Body of pancreas (tissue), 4 donors: ENCODE measurements around the gene RASL10B. TPM values are rescaled to one million over a fixed set of nuclear protein-coding genes. Genes with fewer than 3 reads are reported as not detected.
A peak's percentile ranks its signal among the peaks of the same experiment; 100 is the strongest.

Source experiments
- ATAC-seq: fragments of 150-250 bp; one replicate; pipeline ENCODE4 v1.9.1; 2016
- DNase-seq, 4 donors: peaks; one replicate each; pipeline ENCODE4 v3.0.0-alpha.2; 2019
- H3K27ac ChIP-seq, 4 donors: fragments of 200-600 bp; sonication (generic); 1 replicate in 3 of 4; 2 replicates in 1 of 4; pipeline versions ENCODE4 v1.5.1 to v1.6.1; 2016 to 2019; ENCODE audit warnings: mild to moderate bottlenecking in 1 of 4, mixed read lengths in 1 of 4, moderate library complexity in 1 of 4
- H3K27me3 ChIP-seq, 2 donors: fragments of 200-600 bp; sonication (generic); one replicate each; pipeline ENCODE4 v1.6.0; 2016; ENCODE audit warnings: mild to moderate bottlenecking in 1 of 2
- H3K36me3 ChIP-seq, 2 donors: fragments of 200-600 bp; sonication (generic); replicated peaks in 1 of 2; 2 replicates each; pipeline ENCODE4 v1.5.1; 2016; ENCODE audit warnings: low read depth in 2 of 2; ENCODE audit not compliant: insufficient read depth in 1 of 2
- H3K4me1 ChIP-seq: fragments of 200-600 bp; sonication (generic); one replicate; pipeline ENCODE4 v1.6.0; 2016
- H3K4me3 ChIP-seq, 2 donors: fragments of 200-600 bp; sonication (generic); 1 replicate in 1 of 2; 2 replicates in 1 of 2; pipeline ENCODE4 v1.5.1; 2016 to 2019
- H3K9me3 ChIP-seq, 3 donors: fragments of 200-600 bp; sonication (generic); 1 replicate in 2 of 3; 2 replicates in 1 of 3; pipeline ENCODE4 v1.5.1; 2016
- CTCF ChIP-seq, 7 experiments: fragments of 450-650 bp in 4 of 7; fragments of 200-600 bp in 3 of 7; sonication (generic) in 3 of 7; IDR thresholded peaks; one replicate each; pipeline ENCODE4 v1.5.1; 2016 to 2019; ENCODE audit warnings: antibody characterized with exemption in 7 of 7
- POLR2A ChIP-seq, 3 donors: fragments of 450-650 bp; IDR thresholded peaks; one replicate each; pipeline ENCODE4 v1.6.1; 2016; ENCODE audit warnings: antibody characterized with exemption in 3 of 3, mild to moderate bottlenecking in 2 of 3
- WGBS, 2 donors: methylation state at CpG; one replicate each; pipeline ENCODE4 v1.1.5; 2017; 5-methylcytosine and 5-hydroxymethylcytosine counted together
- intact Hi-C: fragments of 100-400 bp; cut with DNase I; formaldehyde crosslinking; loops from one replicate; pipeline ENCODE4 v1.15.1; 2023
- total RNA-seq, 2 donors: library from RNA; depleted of rRNA; stranded (reverse); fragments of >200 nt; gene quantifications; one replicate each; pipeline ENCODE4 v1.1.0, GENCODE V29; 2016

The RASL10B gene
- total RNA-seq, 2 donors from 2014 or later, result 8.8 to 17.8 TPM

GRCh38 chr17:35727635-35728034, 3.8 kb upstream of the RASL10B start:
- DNase-seq (no peak), ATAC-seq (no peak)
- Histone ChIP-seq H3K4me3 (no peak overlapping the region), H3K4me1 (peaks cover 30% of the 10 kb centered on the region), H3K27me3 (no peaks in the 10 kb centered on the region), H3K36me3 (peaks cover 0 to 15% of the 10 kb centered on the region in 2 donors), H3K27ac (peak overlapping the region in 1 of 4 donors; percentile 36), H3K9me3 (no peaks in the 10 kb centered on the region)
- TF ChIP-seq CTCF (IDR thresholded peaks at IDR 0.05) (no peak), POLR2A (IDR thresholded peaks at IDR 0.05) (no peak)
- WGBS, 2 donors, result 85 to 86% methylated on average over 5 of the region's 5 CpGs
- intact Hi-C loops, result no loop called here

GRCh38 chr17:35728551-35728950, 2.9 kb upstream of the RASL10B start:
- Histone ChIP-seq H3K27ac (no peak overlapping the region), H3K27me3 (no peaks in the 10 kb centered on the region), H3K9me3 (no peaks in the 10 kb centered on the region), H3K4me1 (peaks cover 32% of the 10 kb centered on the region), H3K4me3 (no peak overlapping the region), H3K36me3 (peaks cover 0 to 13% of the 10 kb centered on the region in 2 donors)
- no peak for TF ChIP-seq CTCF (IDR thresholded peaks at IDR 0.05)
- no peak for TF ChIP-seq POLR2A (IDR thresholded peaks at IDR 0.05)
- intact Hi-C loops, result no loop called here
- 91 to 100% methylated on average over 2 to 3 of the region's 3 CpGs for WGBS, 2 donors
- DNase-seq, result no peak
- no peak for ATAC-seq

GRCh38 chr17:35729405-35729833, 2.0 kb upstream of the RASL10B start:
- H3K27ac ChIP-seq, result no peak overlapping the region
- WGBS, 2 donors, result 69 to 80% methylated on average over 4 of the region's 4 CpGs
- H3K4me3 ChIP-seq, result no peak overlapping the region
- TF ChIP-seq CTCF (IDR thresholded peaks at IDR 0.05) (no peak), POLR2A (IDR thresholded peaks at IDR 0.05) (no peak)
- intact Hi-C loops, result no loop called here
- H3K36me3 ChIP-seq, result peaks cover 0 to 5% of the 10 kb centered on the region in 2 donors
- H3K9me3 ChIP-seq, result no peaks in the 10 kb centered on the region
- ATAC-seq, result no peak
- H3K4me1 ChIP-seq, result peaks cover 32% of the 10 kb centered on the region
- DNase-seq, result no peak
- H3K27me3 ChIP-seq, result no peaks in the 10 kb centered on the region

GRCh38 chr17:35730400-35731005, 936 bp upstream of the RASL10B start:
- no peaks in the 10 kb centered on the region for H3K27me3 ChIP-seq
- no peak overlapping the region for H3K4me3 ChIP-seq
- intact Hi-C loops, result no loop called here
- no peak for TF ChIP-seq CTCF (IDR thresholded peaks at IDR 0.05)
- no peak for TF ChIP-seq POLR2A (IDR thresholded peaks at IDR 0.05)
- H3K4me1 ChIP-seq, result peaks cover 32% of the 10 kb centered on the region
- H3K27ac ChIP-seq, result no peak overlapping the region
- no peaks in the 10 kb centered on the region for H3K9me3 ChIP-seq
- DNase-seq (no peak), ATAC-seq (no peak)
- 83 to 89% methylated on average over 10 of the region's 10 CpGs for WGBS, 2 donors
- no peaks in the 10 kb centered on the region for H3K36me3 ChIP-seq
